GM21367 (cell line): ENCODE measurements around the gene WDR27.

Experiments used
- ATAC-seq: cut with Tn5 transposase; IDR thresholded peaks from one replicate; pipeline ENCODE4 v1.9.1; 2021; ENCODE audit not compliant: unreplicated experiment

Gene WDR27

GRCh38 chr6:169416249-169416648 lies 285.6 kb downstream of the WDR27 start:
- no peak for ATAC-seq

- ATAC-seq = no peak
Observed at GRCh38 chr6:169415179-169415578, 286.6 kb downstream of the WDR27 start.

GRCh38 chr6:169411722-169412121 lies 290.1 kb downstream of the WDR27 start:
- ATAC-seq = no peak

GRCh38 chr6:169411296-169411695 lies 290.5 kb downstream of the WDR27 start:
- ATAC-seq = no peak

GRCh38 chr6:169409742-169410312 lies 292.0 kb downstream of the WDR27 start:
- no peak for ATAC-seq

- no peak for ATAC-seq
Observed at GRCh38 chr6:169407325-169407724, 294.5 kb downstream of the WDR27 start.
